ENCODE measurements around the gene MOV10L1.

GRCh38 chr22:50056214-50056972, 33.4 kb upstream of the MOV10L1 start:
- TF ChIP-seq, protein P1, sequence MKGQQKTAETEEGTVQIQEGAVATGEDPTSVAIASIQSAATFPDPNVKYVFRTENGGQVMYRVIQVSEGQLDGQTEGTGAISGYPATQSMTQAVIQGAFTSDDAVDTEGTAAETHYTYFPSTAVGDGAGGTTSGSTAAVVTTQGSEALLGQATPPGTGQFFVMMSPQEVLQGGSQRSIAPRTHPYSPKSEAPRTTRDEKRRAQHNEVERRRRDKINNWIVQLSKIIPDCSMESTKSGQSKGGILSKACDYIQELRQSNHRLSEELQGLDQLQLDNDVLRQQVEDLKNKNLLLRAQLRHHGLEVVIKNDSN (CRISPR knock-in tag; IDR thresholded peaks at IDR 0.05) = no peak
- TF ChIP-seq ZNF445 (CRISPR knock-in tag; IDR thresholded peaks at IDR 0.05; ENCODE audit: low read depth) = no peak
- TF ChIP-seq ESRRA (IDR thresholded peaks at IDR 0.05; ENCODE audit: borderline replicate concordance, low read depth) = no peak
- TF ChIP-seq, protein P2, sequence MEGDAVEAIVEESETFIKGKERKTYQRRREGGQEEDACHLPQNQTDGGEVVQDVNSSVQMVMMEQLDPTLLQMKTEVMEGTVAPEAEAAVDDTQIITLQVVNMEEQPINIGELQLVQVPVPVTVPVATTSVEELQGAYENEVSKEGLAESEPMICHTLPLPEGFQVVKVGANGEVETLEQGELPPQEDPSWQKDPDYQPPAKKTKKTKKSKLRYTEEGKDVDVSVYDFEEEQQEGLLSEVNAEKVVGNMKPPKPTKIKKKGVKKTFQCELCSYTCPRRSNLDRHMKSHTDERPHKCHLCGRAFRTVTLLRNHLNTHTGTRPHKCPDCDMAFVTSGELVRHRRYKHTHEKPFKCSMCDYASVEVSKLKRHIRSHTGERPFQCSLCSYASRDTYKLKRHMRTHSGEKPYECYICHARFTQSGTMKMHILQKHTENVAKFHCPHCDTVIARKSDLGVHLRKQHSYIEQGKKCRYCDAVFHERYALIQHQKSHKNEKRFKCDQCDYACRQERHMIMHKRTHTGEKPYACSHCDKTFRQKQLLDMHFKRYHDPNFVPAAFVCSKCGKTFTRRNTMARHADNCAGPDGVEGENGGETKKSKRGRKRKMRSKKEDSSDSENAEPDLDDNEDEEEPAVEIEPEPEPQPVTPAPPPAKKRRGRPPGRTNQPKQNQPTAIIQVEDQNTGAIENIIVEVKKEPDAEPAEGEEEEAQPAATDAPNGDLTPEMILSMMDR (IDR thresholded peaks at IDR 0.05 in 2 of 3, conservative IDR thresholded peaks at IDR 0.05 in 1 of 3; ENCODE audit: insufficient read depth in 2 of 3, low read depth in 1 of 3, low read length in 3 of 3) = no peak
- TF ChIP-seq, protein P3, sequence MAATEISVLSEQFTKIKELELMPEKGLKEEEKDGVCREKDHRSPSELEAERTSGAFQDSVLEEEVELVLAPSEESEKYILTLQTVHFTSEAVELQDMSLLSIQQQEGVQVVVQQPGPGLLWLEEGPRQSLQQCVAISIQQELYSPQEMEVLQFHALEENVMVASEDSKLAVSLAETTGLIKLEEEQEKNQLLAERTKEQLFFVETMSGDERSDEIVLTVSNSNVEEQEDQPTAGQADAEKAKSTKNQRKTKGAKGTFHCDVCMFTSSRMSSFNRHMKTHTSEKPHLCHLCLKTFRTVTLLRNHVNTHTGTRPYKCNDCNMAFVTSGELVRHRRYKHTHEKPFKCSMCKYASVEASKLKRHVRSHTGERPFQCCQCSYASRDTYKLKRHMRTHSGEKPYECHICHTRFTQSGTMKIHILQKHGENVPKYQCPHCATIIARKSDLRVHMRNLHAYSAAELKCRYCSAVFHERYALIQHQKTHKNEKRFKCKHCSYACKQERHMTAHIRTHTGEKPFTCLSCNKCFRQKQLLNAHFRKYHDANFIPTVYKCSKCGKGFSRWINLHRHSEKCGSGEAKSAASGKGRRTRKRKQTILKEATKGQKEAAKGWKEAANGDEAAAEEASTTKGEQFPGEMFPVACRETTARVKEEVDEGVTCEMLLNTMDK (IDR thresholded peaks at IDR 0.05; ENCODE audit: borderline replicate concordance, insufficient read depth, low read depth, low read length, poor library complexity, severe bottlenecking) = no peak
- no peak for TF ChIP-seq ESRRB (CRISPR knock-in tag; IDR thresholded peaks at IDR 0.05; ENCODE audit: borderline replicate concordance)
- TF ChIP-seq SNAPC5 (CRISPR knock-in tag; IDR thresholded peaks at IDR 0.05) = no peak
- TF ChIP-seq EZH2 (IDR thresholded peaks at IDR 0.05; ENCODE audit: borderline replicate concordance, low read depth, low read length) = no peak
- TF ChIP-seq KLF1 (tag; IDR thresholded peaks at IDR 0.05) = no peak
- TF ChIP-seq CHD4 (IDR thresholded peaks at IDR 0.05; ENCODE audit: insufficient read depth, insufficient replicate concordance, low read depth, low read length, poor library complexity, severe bottlenecking) = no peak

All from K562 (cell line).